HepG2 (cell line): ENCODE data around the gene CCDC77. TPM values are rescaled to one million over a fixed set of nuclear protein-coding genes. Genes with fewer than 3 reads are reported as not detected.
A peak's percentile ranks its signal among the peaks of the same experiment; 100 is the strongest.
"Not testable (repeated sequence)": the region's sequence is repeated elsewhere in the genome, so short reads cannot be mapped to it uniquely, and the experiment has no call there.

ENCODE experiments used
- ATAC-seq: fragments of 200-7000 bp; cut with Tn5 transposase; 3 replicates; pipeline ENCODE4 v1.9.1; 2020; ENCODE audit warnings: mild to moderate bottlenecking, moderate library complexity
- BruUV-seq: library from RNA; stranded (reverse); fragments of 400-500 nt; replicated peaks from 2 replicates; lab custom pipeline; 2021; lab: Mats Ljungman, UMichigan
- CTCF ChIA-PET: fragments of 300-600 bp; formaldehyde crosslinking; extraction: SDS; loops from one replicate; lab custom pipeline; 2021; ENCODE audit warnings: low total read pairs, inconsistent platforms, low intra/inter-chr PET ratio; lab: Yijun Ruan, JAX
- POLR2A ChIA-PET: fragments of 350-600 bp; sonication (Branson Sonifier 250); formaldehyde crosslinking; loops from one replicate; lab custom pipeline; 2020; ENCODE audit warnings: antibody characterized with exemption, inconsistent platforms; lab: Yijun Ruan, JAX
- DNase-seq: peaks from one replicate; pipeline ENCODE4 v3.0.0-alpha.2; 2015; ENCODE audit warnings: low spot score
- FAIRE-seq: peaks from 3 replicates; lab custom pipeline; 2011; peaks lifted over from hg19 to GRCh38; lab: Jason Lieb, UNC
- H2AFZ ChIP-seq: one replicate; pipeline ENCODE4 v1.6.1; 2011; ENCODE audit warnings: low read length, inconsistent platforms
- H3K27ac ChIP-seq: fragments of 300-600 bp; 3 replicates; pipeline ENCODE4 v1.8.0; 2011; ENCODE audit warnings: mixed run types, mild to moderate bottlenecking, mixed read lengths, low read length, inconsistent platforms; ENCODE audit not compliant: insufficient read depth; ENCODE audit errors: extremely low read length
- H3K27me3 ChIP-seq, 2 experiments: fragments of 200-600 bp in 1 of 2; 2 replicates in 1 of 2; 3 replicates in 1 of 2; pipeline versions ENCODE4 v1.6.0 to v1.8.0; 2011; ENCODE audit warnings: low read length in 2 of 2, mild to moderate bottlenecking in 2 of 2, moderate library complexity in 2 of 2, inconsistent platforms in 1 of 2; ENCODE audit not compliant: insufficient read depth in 2 of 2, control insufficient read depth in 1 of 2
- H3K36me3 ChIP-seq, 2 experiments: fragments of 200-600 bp in 1 of 2; replicated peaks in 1 of 2; 2 replicates in 1 of 2; 3 replicates in 1 of 2; pipeline versions ENCODE4 v1.5.1 to v1.8.0; 2011; ENCODE audit warnings: low read length in 2 of 2, inconsistent platforms in 1 of 2; ENCODE audit not compliant: insufficient read depth in 2 of 2, control insufficient read depth in 1 of 2
- H3K4me1 ChIP-seq: 2 replicates; pipeline ENCODE4 v1.5.1; 2012; ENCODE audit warnings: low read length, inconsistent platforms; ENCODE audit not compliant: insufficient read depth
- H3K4me2 ChIP-seq: 2 replicates; pipeline ENCODE4 v1.6.0; 2011; ENCODE audit warnings: low read depth, low read length, inconsistent platforms
- H3K4me3 ChIP-seq, 3 experiments: fragments of 200-600 bp in 1 of 3; sonication (generic), shearing (Covaris generic) in 1 of 3; replicated peaks in 1 of 3; 2 replicates each; pipeline ENCODE4 v1.5.1; 2011 to 2016; ENCODE audit warnings: low read length in 3 of 3, inconsistent platforms in 2 of 3, low read depth in 2 of 3, mild to moderate bottlenecking in 2 of 3, control low read depth in 1 of 3, mixed read lengths in 1 of 3; ENCODE audit not compliant: insufficient read depth in 1 of 3
- H3K79me2 ChIP-seq: one replicate; pipeline ENCODE4 v1.6.1; 2011; ENCODE audit warnings: low read length, inconsistent platforms; ENCODE audit not compliant: insufficient read depth
- H3K9ac ChIP-seq: 2 replicates; pipeline ENCODE4 v1.6.0; 2011; ENCODE audit warnings: mild to moderate bottlenecking, low read depth, low read length, inconsistent platforms; ENCODE audit not compliant: insufficient read depth
- H3K9me3 ChIP-seq: 2 replicates; pipeline ENCODE4 v1.5.1; 2012; ENCODE audit warnings: mild to moderate bottlenecking, low read length
- H4K20me1 ChIP-seq: 2 replicates; pipeline ENCODE4 v1.6.0; 2011; ENCODE audit warnings: inconsistent platforms, mild to moderate bottlenecking, low read length, moderate library complexity; ENCODE audit not compliant: insufficient read depth
- CBX5 ChIP-seq: sonication (generic); formaldehyde crosslinking; IDR thresholded peaks from 2 replicates; pipeline ENCODE4 v1.4.0; 2020; ENCODE audit warnings: missing genetic modification reagents, borderline replicate concordance
- CTCF ChIP-seq: sonication (generic); formaldehyde crosslinking; IDR thresholded peaks from 2 replicates; pipeline ENCODE4 v1.5.0; 2020; ENCODE audit warnings: mild to moderate bottlenecking, missing genetic modification reagents, moderate library complexity
- HOMEZ ChIP-seq: IDR thresholded peaks from 2 replicates; pipeline ENCODE4 v1.6.1; 2016; ENCODE audit warnings: low read depth
- SMC3 ChIP-seq: IDR thresholded peaks from 2 replicates; pipeline ENCODE4 v1.6.1; 2011; ENCODE audit warnings: low read length, improper control_type of control experiment
- STAG1 ChIP-seq: sonication (generic); formaldehyde crosslinking; IDR thresholded peaks from 2 replicates; pipeline ENCODE4 v1.4.0; 2020; ENCODE audit warnings: missing genetic modification reagents
- ZMAT3 ChIP-seq: sonication (generic); formaldehyde crosslinking; conservative IDR thresholded peaks from 2 replicates; pipeline ENCODE4 v1.7.0; 2021; ENCODE audit warnings: missing genetic modification reagents
- ZMYM4 ChIP-seq: sonication (generic); formaldehyde crosslinking; IDR thresholded peaks from 2 replicates; pipeline ENCODE4 v1.8.1; 2023; ENCODE audit warnings: mild to moderate bottlenecking, missing genetic modification reagents
- ZNF121 ChIP-seq: sonication (generic); formaldehyde crosslinking; IDR thresholded peaks from 2 replicates; pipeline ENCODE4 v1.5.0; 2020; ENCODE audit warnings: mild to moderate bottlenecking, missing genetic modification reagents
- ZNF367 ChIP-seq: sonication (generic); formaldehyde crosslinking; IDR thresholded peaks from 2 replicates; pipeline ENCODE4 v1.4.0; 2020; ENCODE audit warnings: missing genetic modification reagents, borderline replicate concordance
- WGBS: methylation state at CpG from one replicate; pipeline ENCODE4 v1.1.6; 2017; ENCODE audit warnings: low lambda C conversion rate; 5-methylcytosine and 5-hydroxymethylcytosine counted together
- in situ Hi-C: cut with HindIII; loops from 2 replicates; pipeline ENCODE4 v1.10.0; 2017; ENCODE audit warnings: low pct_unique_long_range_greater_than_20kb; ENCODE audit not compliant: extremely low pct_ligation_motif_present
- intact Hi-C: fragments of 100-400 bp; cut with micrococcal nuclease; formaldehyde crosslinking; loops from one replicate; pipeline ENCODE4 v1.10.0; 2022; ENCODE audit not compliant: unreplicated experiment
- polyA plus RNA-seq, 8 experiments: library from polyadenylated mRNA; depleted of rRNA in 3 of 8; stranded (reverse) in 7 of 8; unstranded in 1 of 8; fragments of >200 nt; fragmentation: Illumina TruSeq in 4 of 8; extraction: Trizol in 4 of 8; gene quantifications; 2 replicates each; pipeline versions ENCODE4 v1.2.1 to v1.2.3, GENCODE V29; 2011 to 2016; ENCODE audit warnings: low read depth in 4 of 8, missing spikeins in 1 of 8, mixed read lengths in 1 of 8; ENCODE audit not compliant: insufficient read depth in 1 of 8
- total RNA-seq, 5 experiments: library from RNA; depleted of rRNA; stranded (reverse); fragments of >200 nt; fragmentation: Illumina TruSeq; extraction: Trizol; gene quantifications; 2 replicates each; pipeline ENCODE4 v1.2.3, GENCODE V29; 2016; ENCODE audit warnings: low read depth in 1 of 5

The CCDC77 gene
- total and polyA plus RNA-seq, 2 of the 13 experiments (the other 11 are each of a cell fraction or from before 2014, with no cell fraction given): 6.4 to 16.4 TPM

- TF ChIP-seq ZNF367 (CRISPR knock-in tag): no peak
These were observed 21.1 kb downstream of the CCDC77 start (continued) for GRCh38 chr12:422526-422925.

GRCh38 chr12:435737-436136, 34.3 kb downstream of the CCDC77 start:
- in situ Hi-C loops, H3K4me3 ChIP-seq, H3K27me3 ChIP-seq, FAIRE-seq, POLR2A ChIA-PET, H3K79me2 ChIP-seq, DNase-seq, BruUV-seq, H3K9ac ChIP-seq, H3K27ac ChIP-seq, H3K4me2 ChIP-seq, H2AFZ ChIP-seq, CTCF ChIA-PET, H3K9me3 ChIP-seq, intact Hi-C loops, H3K4me1 ChIP-seq, H4K20me1 ChIP-seq, ATAC-seq: not testable (repeated sequence)
- peaks cover 9 to 62% of the 10 kb centered on the region in 2 experiments for H3K36me3 ChIP-seq
- 90% methylated on average over 2 of the region's 2 CpGs for WGBS
- 0 out of 2 replicates have a peak, but pooled peaks have one; percentile 29 for TF ChIP-seq ZNF121

GRCh38 chr12:442235-442884, 40.9 kb downstream of the CCDC77 start:
- no peaks in the 10 kb centered on the region for H3K9me3 ChIP-seq
- 71% methylated on average over 16 of the region's 16 CpGs for WGBS
- CTCF ChIA-PET: interaction anchor here (1.1 to 1.7 kb wide), 3 partner anchors 9 to 105 kb away, joined by 4 to 11 read pairs (median 9); no protein-coding TSS in a partner anchor
- intact Hi-C loops: no loop called here
- no peaks in the 10 kb centered on the region for H3K4me1 ChIP-seq
- no peaks in the 10 kb centered on the region for H3K79me2 ChIP-seq
- H3K27ac ChIP-seq: no peak overlapping the region
- no peak overlapping the region for H3K4me2 ChIP-seq
- peak; percentile 44; the same call in 2 of the 3 replicates for ATAC-seq
- no peaks in the 10 kb centered on the region for H3K27me3 ChIP-seq
- TF ChIP-seq CTCF (peak; percentile 73), CBX5 (CRISPR knock-in tag) (no peak), ZMAT3 (CRISPR knock-in tag) (no peak), ZMYM4 (CRISPR knock-in tag) (0 out of 2 replicates have a peak, but pooled peaks have one; percentile 35), STAG1 (CRISPR knock-in tag) (peak; percentile 61), SMC3 (peak; percentile 52; the same call in 1 of the 2 replicates), HOMEZ (CRISPR knock-in tag) (peak; percentile 54; the same call in 1 of the 2 replicates)
- TF ChIP-seq, all 625 proteins: peak for 5
- Histone ChIP-seq H3K9ac (no peak overlapping the region), H3K4me3 (no peak overlapping the region), H4K20me1 (no peaks in the 10 kb centered on the region), H3K36me3 (peaks cover 4 to 33% of the 10 kb centered on the region in 2 experiments), H2AFZ (no peak overlapping the region)
- POLR2A ChIA-PET: no interaction called here
- in situ Hi-C loops: no loop called here
- BruUV-seq: no TSS peak
- FAIRE-seq: peak; percentile 82
- DNase-seq: peak; percentile 36
